22Rv1 (cell line): ENCODE measurements around the gene TMCO4.

ENCODE experiments used
- ZFX ChIP-seq: fragments of 450-650 bp; IDR thresholded peaks from 2 replicates; pipeline ENCODE4 v1.6.1; 2017; ENCODE audit warnings: antibody characterized with exemption, borderline replicate concordance
- TF ChIP-seq, protein P1 (sequence below): fragments of 450-650 bp; IDR thresholded peaks from 2 replicates; pipeline ENCODE4 v1.5.1; 2017; ENCODE audit warnings: mild to moderate bottlenecking

DNA sequence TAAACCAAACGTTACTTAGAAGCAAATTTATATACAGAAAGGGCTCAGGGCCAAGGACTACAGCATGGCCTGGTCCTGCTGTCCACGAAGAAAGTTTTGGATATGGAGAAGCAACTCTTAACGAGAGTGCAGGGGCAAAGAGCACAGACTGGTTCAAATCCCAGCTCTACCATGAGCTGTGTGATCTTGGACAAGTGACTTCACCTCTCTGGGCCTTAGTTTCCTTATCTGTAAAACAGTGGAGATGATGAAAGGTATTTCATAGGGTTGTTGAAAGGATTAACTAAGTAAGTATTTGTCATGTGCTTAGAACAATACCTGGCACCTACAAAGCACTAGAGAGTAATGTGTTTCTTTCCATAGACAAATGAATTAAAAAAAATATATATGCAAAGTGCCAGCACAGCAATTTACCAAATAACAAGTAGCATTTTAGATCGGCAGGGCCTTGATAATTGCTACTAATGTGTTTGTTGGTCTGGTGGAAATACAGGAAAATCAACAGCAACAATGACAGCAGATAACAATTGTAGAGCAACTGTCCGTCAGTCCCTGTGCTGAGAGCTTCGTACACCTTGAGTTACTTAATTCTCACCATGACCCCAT lies 25.4 kb downstream of the TMCO4 start:
- TF ChIP-seq, protein P1, sequence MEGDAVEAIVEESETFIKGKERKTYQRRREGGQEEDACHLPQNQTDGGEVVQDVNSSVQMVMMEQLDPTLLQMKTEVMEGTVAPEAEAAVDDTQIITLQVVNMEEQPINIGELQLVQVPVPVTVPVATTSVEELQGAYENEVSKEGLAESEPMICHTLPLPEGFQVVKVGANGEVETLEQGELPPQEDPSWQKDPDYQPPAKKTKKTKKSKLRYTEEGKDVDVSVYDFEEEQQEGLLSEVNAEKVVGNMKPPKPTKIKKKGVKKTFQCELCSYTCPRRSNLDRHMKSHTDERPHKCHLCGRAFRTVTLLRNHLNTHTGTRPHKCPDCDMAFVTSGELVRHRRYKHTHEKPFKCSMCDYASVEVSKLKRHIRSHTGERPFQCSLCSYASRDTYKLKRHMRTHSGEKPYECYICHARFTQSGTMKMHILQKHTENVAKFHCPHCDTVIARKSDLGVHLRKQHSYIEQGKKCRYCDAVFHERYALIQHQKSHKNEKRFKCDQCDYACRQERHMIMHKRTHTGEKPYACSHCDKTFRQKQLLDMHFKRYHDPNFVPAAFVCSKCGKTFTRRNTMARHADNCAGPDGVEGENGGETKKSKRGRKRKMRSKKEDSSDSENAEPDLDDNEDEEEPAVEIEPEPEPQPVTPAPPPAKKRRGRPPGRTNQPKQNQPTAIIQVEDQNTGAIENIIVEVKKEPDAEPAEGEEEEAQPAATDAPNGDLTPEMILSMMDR, result no peak
- TF ChIP-seq ZFX, result no peak
